Activated T-cell treated with anti-CD3 and anti-CD28 coated beads, Interleukin-2, amount 50 U/mL, for 72 hours (primary cell): Measurements from ENCODE around the gene STX2. TPM values are rescaled to one million over a fixed set of nuclear protein-coding genes. Genes with fewer than 3 reads are reported as not detected.

Experiments used
- ATAC-seq, 2 donors: fragments of 150-1000 bp; cut with Tn5 transposase; replicated peaks in 1 of 2; 2 replicates each; pipeline ENCODE4 v1.10.0; 2021; ENCODE audit warnings: moderate library complexity in 2 of 2, mild to moderate bottlenecking in 1 of 2
- DNase-seq, 2 donors: peaks; one replicate each; pipeline ENCODE4 v3.0.0; 2021 to 2022; ENCODE audit warnings: mixed read lengths in 1 of 2
- H3K27ac Mint-ChIP-seq: one replicate; pipeline ENCODE4 v1.8.0; 2022; ENCODE audit warnings: mild to moderate bottlenecking, moderate library complexity, mixed read lengths
- H3K27me3 Mint-ChIP-seq: one replicate; pipeline ENCODE4 v1.8.0; 2022; ENCODE audit warnings: low read depth, mixed read lengths
- H3K36me3 Mint-ChIP-seq, 2 donors: one replicate each; pipeline ENCODE4 v1.8.0; 2022; ENCODE audit warnings: mixed read lengths in 2 of 2, mild to moderate bottlenecking in 1 of 2; ENCODE audit not compliant: insufficient read depth in 2 of 2
- H3K4me1 Mint-ChIP-seq: one replicate; pipeline ENCODE4 v1.8.0; 2022; ENCODE audit warnings: low read depth, mixed read lengths
- H3K4me3 Mint-ChIP-seq, 2 donors: one replicate each; pipeline ENCODE4 v1.8.0; 2022; ENCODE audit warnings: mild to moderate bottlenecking in 2 of 2, mixed read lengths in 2 of 2, moderate library complexity in 2 of 2
- H3K9me3 Mint-ChIP-seq, 2 donors: one replicate each; pipeline ENCODE4 v1.8.0; 2022; ENCODE audit warnings: mixed read lengths in 2 of 2
- total RNA-seq, 2 donors: library from RNA; stranded (reverse); gene quantifications; one replicate each; pipeline ENCODE4 v1.2.3, GENCODE V29; 2022

STX2 gene
- total RNA-seq, 2 donors from 2014 or later = 11.9 to 13.2 TPM

GRCh38 chr12:130780880-130781575 is 58.0 kb downstream of the STX2 start:
- peaks cover 8% of the 10 kb centered on the region for H3K4me1 Mint-ChIP-seq
- no peak overlapping the region for H3K27ac Mint-ChIP-seq
- peaks cover 11 to 20% of the 10 kb centered on the region in 2 donors for H3K36me3 Mint-ChIP-seq
- H3K27me3 Mint-ChIP-seq = peaks cover 17% of the 10 kb centered on the region
- ATAC-seq (no peak), DNase-seq (no peak)
- peaks cover 2 to 6% of the 10 kb centered on the region in 2 donors for H3K9me3 Mint-ChIP-seq
- no peak overlapping the region for H3K4me3 Mint-ChIP-seq

- H3K36me3 Mint-ChIP-seq = peaks cover 11 to 20% of the 10 kb centered on the region in 2 donors
- peaks cover 2 to 6% of the 10 kb centered on the region in 2 donors for H3K9me3 Mint-ChIP-seq
- H3K4me3 Mint-ChIP-seq = no peak overlapping the region
- H3K27me3 Mint-ChIP-seq = peaks cover 24% of the 10 kb centered on the region
- H3K4me1 Mint-ChIP-seq = peaks cover 15% of the 10 kb centered on the region
- ATAC-seq (no peak), DNase-seq (no peak)
- no peak overlapping the region for H3K27ac Mint-ChIP-seq
Measured at GRCh38 chr12:130780325-130780724, 58.7 kb downstream of the STX2 start.

GRCh38 chr12:130778776-130779175 is 60.3 kb downstream of the STX2 start:
- Mint-ChIP-seq H3K4me1 (peaks cover 15% of the 10 kb centered on the region), H3K27ac (no peak overlapping the region), H3K4me3 (no peak overlapping the region), H3K9me3 (no peaks in the 10 kb centered on the region), H3K27me3 (peaks cover 34% of the 10 kb centered on the region), H3K36me3 (peaks cover 0 to 8% of the 10 kb centered on the region in 2 donors)
- ATAC-seq (no peak), DNase-seq (no peak)

DNA sequence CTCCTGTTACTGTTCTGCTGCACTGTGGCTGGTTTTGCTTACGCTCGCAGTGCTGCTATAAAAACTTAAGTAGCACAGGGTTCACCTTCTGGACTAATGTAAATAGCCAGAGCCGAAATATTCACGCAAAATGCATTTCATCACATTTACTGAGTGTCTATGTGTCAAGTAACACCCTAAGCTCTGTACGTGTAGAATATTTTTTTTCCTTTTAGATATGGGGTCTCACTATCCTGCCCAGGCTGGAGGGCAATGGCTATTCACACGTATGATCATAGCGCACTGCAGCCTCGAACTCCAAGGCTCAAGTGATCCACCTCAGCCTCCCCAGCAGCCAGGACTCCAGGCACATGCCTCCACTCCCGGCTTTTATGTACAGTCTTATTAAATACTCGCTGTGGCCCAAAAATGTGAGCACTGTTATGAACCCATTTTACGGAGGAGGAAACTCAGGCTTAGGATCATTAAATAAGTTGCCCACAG is 62.2 kb downstream of the STX2 start:
- Mint-ChIP-seq H3K27me3 (peaks cover 41% of the 10 kb centered on the region), H3K36me3 (no peaks in the 10 kb centered on the region), H3K4me1 (peaks cover 15% of the 10 kb centered on the region), H3K27ac (no peak overlapping the region), H3K4me3 (peak overlapping the region; percentile 79 to 80), H3K9me3 (no peaks in the 10 kb centered on the region)
- ATAC-seq (no peak), DNase-seq (no peak)

DNA sequence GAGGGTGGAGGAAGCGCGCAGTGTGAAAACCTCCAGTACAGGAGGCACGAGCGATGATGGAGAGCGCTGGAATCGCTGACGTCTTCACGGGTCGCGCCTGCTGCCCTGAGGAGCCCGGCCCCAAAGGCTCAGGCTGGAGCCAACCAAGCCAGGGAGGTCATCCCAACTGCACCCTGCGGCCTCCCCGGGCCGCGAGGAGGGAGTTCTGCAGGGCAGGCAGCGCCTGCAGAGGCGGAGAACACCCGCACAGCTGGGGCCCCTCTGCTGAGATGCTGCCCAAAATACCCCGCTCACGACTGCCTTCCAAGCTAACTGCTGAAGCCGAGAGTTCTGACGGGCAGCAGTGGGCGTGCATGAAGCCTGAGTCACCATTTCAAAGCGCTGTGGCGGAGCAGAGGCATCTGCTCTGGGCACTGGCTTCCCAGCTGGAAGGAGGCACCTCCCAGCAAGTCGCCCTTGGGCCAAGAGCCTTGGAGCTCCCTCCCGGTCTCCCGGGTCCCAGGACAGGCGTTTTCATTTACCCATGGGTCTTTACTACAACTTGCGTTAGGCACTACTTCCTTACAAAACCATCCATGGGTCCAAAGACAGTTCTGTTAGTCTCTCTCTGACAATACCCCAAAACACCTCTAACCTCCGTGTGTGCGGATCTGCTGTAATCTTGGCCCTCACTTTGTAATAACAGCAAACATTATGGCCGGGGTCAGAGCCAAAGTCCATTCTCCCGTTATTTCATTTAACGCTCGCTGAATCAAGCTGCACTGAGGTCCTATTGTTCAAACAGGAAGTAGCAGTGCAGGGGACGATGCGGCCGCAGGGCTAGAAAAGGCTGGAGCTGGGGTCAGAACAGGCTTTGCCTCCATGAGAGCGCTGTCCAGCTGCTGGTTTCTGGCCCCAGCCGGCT is 62.8 kb downstream of the STX2 start:
- Mint-ChIP-seq H3K27ac (no peak overlapping the region), H3K36me3 (no peaks in the 10 kb centered on the region), H3K9me3 (no peaks in the 10 kb centered on the region), H3K4me3 (peak overlapping the region; percentile 79 to 80), H3K27me3 (peaks cover 48% of the 10 kb centered on the region), H3K4me1 (peaks cover 15% of the 10 kb centered on the region)
- ATAC-seq = peak; percentile 98
- peak; percentile 75 to 76 for DNase-seq

GRCh38 chr12:130770413-130771028 is 68.5 kb downstream of the STX2 start:
- Mint-ChIP-seq H3K9me3 (no peaks in the 10 kb centered on the region), H3K27ac (no peak overlapping the region), H3K4me3 (no peak overlapping the region), H3K27me3 (peaks cover 44% of the 10 kb centered on the region), H3K4me1 (peaks cover 2% of the 10 kb centered on the region), H3K36me3 (no peaks in the 10 kb centered on the region)
- ATAC-seq (no peak), DNase-seq (no peak)

DNA sequence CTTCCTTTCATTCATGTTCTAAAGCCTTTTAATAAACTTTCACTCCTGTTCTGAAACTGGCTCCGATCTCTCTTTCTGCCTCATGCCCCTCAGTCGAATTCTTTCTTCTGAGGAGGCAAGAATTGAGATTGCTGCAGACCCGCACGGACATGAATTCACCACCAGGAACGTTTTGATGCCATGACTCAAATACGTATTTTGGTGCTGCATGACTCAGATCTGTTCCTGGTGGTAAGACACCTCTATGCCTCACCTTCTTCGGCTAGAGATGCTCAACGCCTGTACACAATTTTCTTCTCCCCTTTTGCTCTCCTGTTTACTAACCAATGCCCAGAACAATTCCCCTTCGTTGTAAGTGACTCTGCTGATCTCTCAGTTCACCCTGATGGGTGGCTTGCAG is 70.9 kb downstream of the STX2 start:
- Mint-ChIP-seq H3K36me3 (no peaks in the 10 kb centered on the region), H3K4me1 (no peaks in the 10 kb centered on the region), H3K9me3 (no peaks in the 10 kb centered on the region), H3K4me3 (no peak overlapping the region), H3K27me3 (peaks cover 27% of the 10 kb centered on the region), H3K27ac (no peak overlapping the region)
- ATAC-seq (peak; percentile 61 to 80), DNase-seq (peak; percentile 26 to 32)

GRCh38 chr12:130766470-130766869 is 72.6 kb downstream of the STX2 start:
- Mint-ChIP-seq H3K9me3 (no peaks in the 10 kb centered on the region), H3K36me3 (no peaks in the 10 kb centered on the region)
- DNase-seq = no peak

GRCh38 chr12:130765186-130765659 is 73.8 kb downstream of the STX2 start:
- Mint-ChIP-seq H3K4me3 (no peak overlapping the region), H3K4me1 (no peaks in the 10 kb centered on the region), H3K27ac (no peak overlapping the region), H3K36me3 (no peaks in the 10 kb centered on the region), H3K27me3 (peaks cover 18% of the 10 kb centered on the region), H3K9me3 (no peaks in the 10 kb centered on the region)
- ATAC-seq (no peak), DNase-seq (peak in 1 of 2 donors; percentile 20)

More at GRCh38 chr12:130766470-130766869, 72.6 kb downstream of the STX2 start:
- no peaks in the 10 kb centered on the region for H3K4me1 Mint-ChIP-seq
- no peak for ATAC-seq
- no peak overlapping the region for H3K27ac Mint-ChIP-seq
- peaks cover 22% of the 10 kb centered on the region for H3K27me3 Mint-ChIP-seq
- no peak overlapping the region for H3K4me3 Mint-ChIP-seq

- H3K4me3 Mint-ChIP-seq = no peak overlapping the region
- no peaks in the 10 kb centered on the region for H3K36me3 Mint-ChIP-seq
- no peak overlapping the region for H3K27ac Mint-ChIP-seq
- peak; percentile 10 to 27 for ATAC-seq
- peak; percentile 45 to 62 for DNase-seq
- H3K4me1 Mint-ChIP-seq = no peaks in the 10 kb centered on the region
- peaks cover 18% of the 10 kb centered on the region for H3K27me3 Mint-ChIP-seq
- H3K9me3 Mint-ChIP-seq = no peaks in the 10 kb centered on the region
Measured at GRCh38 chr12:130764475-130765185, 74.4 kb downstream of the STX2 start.

GRCh38 chr12:130764073-130764472 is 75.0 kb downstream of the STX2 start:
- ATAC-seq (peak in 1 of 2 donors; percentile 6), DNase-seq (no peak)
- Mint-ChIP-seq H3K9me3 (no peaks in the 10 kb centered on the region), H3K36me3 (no peaks in the 10 kb centered on the region), H3K27me3 (peaks cover 18% of the 10 kb centered on the region), H3K4me3 (no peak overlapping the region), H3K4me1 (no peaks in the 10 kb centered on the region), H3K27ac (no peak overlapping the region)

- no peaks in the 10 kb centered on the region for H3K9me3 Mint-ChIP-seq
- no peak overlapping the region for H3K27ac Mint-ChIP-seq
- no peaks in the 10 kb centered on the region for H3K4me1 Mint-ChIP-seq
- ATAC-seq = no peak
- peak overlapping the region; percentile 45 to 76 for H3K4me3 Mint-ChIP-seq
- no peaks in the 10 kb centered on the region for H3K36me3 Mint-ChIP-seq
- peaks cover 9% of the 10 kb centered on the region for H3K27me3 Mint-ChIP-seq
- no peak for DNase-seq
Measured at GRCh38 chr12:130762319-130762675, 76.8 kb downstream of the STX2 start.
